Endodermal cell (in vitro differentiated cells): ENCODE measurements around the gene C20orf144. TPM values are rescaled to one million over a fixed set of nuclear protein-coding genes. Genes with fewer than 3 reads are reported as not detected.
"Not testable (repeated sequence)": the region's sequence is repeated elsewhere in the genome, so short reads cannot be mapped to it uniquely, and the experiment has no call there.

ENCODE experiments used
- DNase-seq: peaks from one replicate; pipeline ENCODE4 v3.0.0-alpha.2; 2017
- H3K27ac ChIP-seq: 2 replicates; pipeline ENCODE4 v1.5.1; 2013; ENCODE audit warnings: mild to moderate bottlenecking, low read depth, low read length, moderate library complexity
- H3K27me3 ChIP-seq: 2 replicates; pipeline ENCODE4 v1.6.1; 2013; ENCODE audit warnings: mild to moderate bottlenecking, low read length, moderate library complexity; ENCODE audit not compliant: insufficient read depth, control insufficient read depth, poor library complexity, severe bottlenecking
- H3K36me3 ChIP-seq: 2 replicates; pipeline ENCODE4 v1.7.0; 2013; ENCODE audit warnings: mild to moderate bottlenecking, low read length, moderate library complexity; ENCODE audit not compliant: control insufficient read depth, insufficient read depth
- H3K4me1 ChIP-seq: one replicate; pipeline ENCODE4 v1.7.0; 2013; ENCODE audit warnings: low read length; ENCODE audit not compliant: control insufficient read depth, insufficient read depth
- H3K4me3 ChIP-seq: 2 replicates; pipeline ENCODE4 v1.5.1; 2013; ENCODE audit warnings: mild to moderate bottlenecking, low read length, moderate library complexity
- H3K9ac ChIP-seq: 2 replicates; pipeline ENCODE4 v1.6.1; 2013; ENCODE audit warnings: mild to moderate bottlenecking, low read length, moderate library complexity; ENCODE audit not compliant: poor library complexity, severe bottlenecking; ENCODE audit errors: extremely low read depth
- H3K9me3 ChIP-seq: 2 replicates; pipeline ENCODE4 v1.6.1; 2013; ENCODE audit warnings: mild to moderate bottlenecking, low read length, moderate library complexity; ENCODE audit not compliant: control insufficient read depth
- H3K27ac Mint-ChIP-seq: 2 replicates; pipeline ENCODE4 v1.8.0; 2020; ENCODE audit warnings: mixed read lengths
- H3K27me3 Mint-ChIP-seq: 2 replicates; pipeline ENCODE4 v1.8.0; 2021; ENCODE audit warnings: mild to moderate bottlenecking, mixed read lengths; ENCODE audit not compliant: insufficient read depth
- H3K36me3 Mint-ChIP-seq: 2 replicates; pipeline ENCODE4 v1.8.0; 2020; ENCODE audit warnings: low read depth, mixed read lengths
- H3K4me1 Mint-ChIP-seq: 2 replicates; pipeline ENCODE4 v1.8.0; 2020; ENCODE audit warnings: mixed read lengths
- H3K4me3 Mint-ChIP-seq: 2 replicates; pipeline ENCODE4 v1.8.0; 2020; ENCODE audit warnings: mild to moderate bottlenecking, moderate library complexity, mixed read lengths
- H3K9me3 Mint-ChIP-seq: 2 replicates; pipeline ENCODE4 v1.8.0; 2020; ENCODE audit warnings: mild to moderate bottlenecking, mixed read lengths
- CTCF ChIP-seq: fragments of 200-600 bp; sonication (generic); conservative IDR thresholded peaks from 2 replicates; pipeline ENCODE4 v1.5.0; 2021; ENCODE audit warnings: antibody characterized with exemption, mild to moderate bottlenecking
- WGBS, 2 experiments: methylation state at CpG; one replicate each; pipeline versions ENCODE4 v1.1.5 to v1.1.7; 2013; ENCODE audit warnings: missing lambda C conversion rate in 2 of 2, mixed read lengths in 1 of 2; ENCODE audit not compliant: insufficient coverage in 1 of 2, insufficient read length in 1 of 2; 5-methylcytosine and 5-hydroxymethylcytosine counted together
- total RNA-seq, 2 donors: library from RNA; stranded (reverse); fragmentation: NEBNext Ultra II Directional in 1 of 2; extraction: Animal tissue kit (Norgen Biotek cat#: 25700) in 1 of 2; gene quantifications; 2 replicates in 1 of 2; 3 replicates in 1 of 2; pipeline ENCODE4 v1.2.1, GENCODE V29; 2021

Gene C20orf144
- total RNA-seq, 2 donors from 2014 or later, result 0.44 TPM; not detected in 1

GRCh38 chr20:33697129-33697528 is 35.0 kb downstream of the C20orf144 start:
- Mint-ChIP-seq H3K4me1 (peaks cover 10% of the 10 kb centered on the region), H3K4me3 (no peak overlapping the region), H3K9me3 (peaks cover 41% of the 10 kb centered on the region), H3K27me3 (peaks cover 9% of the 10 kb centered on the region), H3K27ac (no peak overlapping the region), H3K36me3 (peaks cover 10% of the 10 kb centered on the region)
- no peaks in the 10 kb centered on the region for H3K36me3 ChIP-seq
- no peak overlapping the region for H3K4me3 ChIP-seq
- TF ChIP-seq CTCF, result no peak
- 85 to 87% methylated on average over 7 to 8 of the region's 8 CpGs for WGBS, 2 experiments
- no peak overlapping the region for H3K9ac ChIP-seq
- no peaks in the 10 kb centered on the region for H3K9me3 ChIP-seq
- DNase-seq, result no peak
- H3K4me1 ChIP-seq, result no peaks in the 10 kb centered on the region
- H3K27ac ChIP-seq, result no peak overlapping the region
- no peaks in the 10 kb centered on the region for H3K27me3 ChIP-seq

- DNase-seq, H3K9me3 ChIP-seq, H3K27me3 Mint-ChIP-seq, H3K27ac ChIP-seq, H3K4me3 ChIP-seq, H3K27ac Mint-ChIP-seq, H3K4me3 Mint-ChIP-seq, H3K27me3 ChIP-seq, H3K36me3 ChIP-seq, H3K4me1 ChIP-seq, H3K4me1 Mint-ChIP-seq, H3K9ac ChIP-seq: not testable (repeated sequence)
- Mint-ChIP-seq H3K9me3 (peaks cover 58% of the 10 kb centered on the region), H3K36me3 (peaks cover 10% of the 10 kb centered on the region)
- 96% methylated on average over 18 of the region's 27 CpGs; no CpG with 5 or more reads in 1 of the 2 experiments for WGBS, 2 experiments
Measured at GRCh38 chr20:33698966-33699365, 36.8 kb downstream of the C20orf144 start.

- not testable (repeated sequence) for H3K4me1 Mint-ChIP-seq, H3K27ac Mint-ChIP-seq, H3K36me3 ChIP-seq, H3K27ac ChIP-seq, H3K27me3 Mint-ChIP-seq, H3K9me3 ChIP-seq, DNase-seq, H3K27me3 ChIP-seq, H3K9ac ChIP-seq, H3K4me3 Mint-ChIP-seq, H3K4me1 ChIP-seq, H3K4me3 ChIP-seq
- WGBS, 2 experiments, result 94 to 95% methylated on average over 22 to 41 of the region's 45 CpGs
- H3K36me3 Mint-ChIP-seq, result peaks cover 10% of the 10 kb centered on the region
- peaks cover 64% of the 10 kb centered on the region for H3K9me3 Mint-ChIP-seq
Measured at GRCh38 chr20:33700696-33701441, 38.7 kb downstream of the C20orf144 start.

GRCh38 chr20:33701629-33702450 is 39.7 kb downstream of the C20orf144 start:
- Mint-ChIP-seq H3K36me3 (peaks cover 10% of the 10 kb centered on the region), H3K4me3 (no peak overlapping the region), H3K4me1 (no peaks in the 10 kb centered on the region), H3K27me3 (peaks cover 9% of the 10 kb centered on the region), H3K27ac (no peak overlapping the region), H3K9me3 (peaks cover 64% of the 10 kb centered on the region)
- no peak for TF ChIP-seq CTCF
- no peak overlapping the region for H3K4me3 ChIP-seq
- H3K27me3 ChIP-seq, result no peaks in the 10 kb centered on the region
- no peaks in the 10 kb centered on the region for H3K4me1 ChIP-seq
- H3K36me3 ChIP-seq, result no peaks in the 10 kb centered on the region
- H3K9ac ChIP-seq, result no peak overlapping the region
- no peak for DNase-seq
- H3K27ac ChIP-seq, result no peak overlapping the region
- H3K9me3 ChIP-seq, result no peaks in the 10 kb centered on the region
- WGBS, 2 experiments, result 94 to 98% methylated on average over 8 to 20 of the region's 27 CpGs
